ENCODE measurements around the gene BCAS3. TPM values are rescaled to one million over a fixed set of nuclear protein-coding genes. Genes with fewer than 3 reads are reported as not detected.

The BCAS3 gene
- total RNA-seq, result 10 to 100 TPM; 14.7 to 17.5 TPM
- long read RNA-seq, partial matches to known transcripts, result 5 of 9 reads
- long read RNA-seq, other reads (novel, unspliced or antisense), result 4 of 9 reads

DNA sequence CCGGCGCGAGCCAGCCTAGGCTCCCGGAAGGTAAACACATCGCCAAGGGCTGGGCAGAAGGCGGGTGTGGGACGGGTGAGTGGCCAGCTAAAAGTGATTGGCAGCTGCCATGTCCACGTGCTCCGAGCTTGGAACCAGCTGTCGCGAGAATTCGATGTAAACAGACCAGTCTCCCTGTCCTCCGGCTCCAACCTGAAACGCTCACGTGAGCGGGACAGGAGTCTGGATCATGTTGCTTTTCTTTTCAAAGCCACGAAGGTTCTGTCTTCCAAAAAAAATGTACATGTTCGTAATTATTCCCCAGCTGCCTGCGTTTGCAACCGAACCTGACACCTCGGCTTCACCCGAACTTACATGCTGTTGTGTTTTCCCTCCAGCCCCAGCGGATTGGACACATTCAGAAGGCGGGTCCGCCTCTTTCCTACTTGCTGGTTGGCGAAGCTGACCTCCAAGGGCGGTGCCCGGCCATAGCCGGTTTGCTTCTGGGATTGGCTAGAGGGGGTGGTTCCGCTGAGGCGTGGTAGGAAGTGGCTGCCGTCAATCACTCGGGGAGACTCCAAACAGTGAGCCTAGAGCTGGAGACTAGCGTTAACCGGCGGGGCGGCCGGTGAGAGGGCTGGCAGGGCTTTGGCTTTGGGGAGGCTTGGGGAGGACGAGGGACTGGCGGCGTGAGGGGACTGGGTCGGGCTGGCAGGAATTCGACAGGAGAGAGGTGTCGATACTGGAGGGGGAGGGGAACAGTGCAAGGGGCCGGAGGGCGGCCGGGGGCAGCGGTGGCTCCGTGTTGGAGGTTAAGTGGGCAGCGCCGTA is at the start of gene BCAS3:
TSS of gene BCAS3 (plus strand) at position 544 of the 810 bp plus-strand sequence.
- peak; percentile 98 to 99 for ATAC-seq
- peak; percentile 99 for DNase-seq
- intact Hi-C loops (cut with DNase I), result no loop called here

GRCh38 chr17:60628252-60628889 is 49.3 kb upstream of the BCAS3 start:
- ATAC-seq (no peak), DNase-seq (no peak)
- intact Hi-C loops (cut with DNase I), result no loop called here

GRCh38 chr17:60629120-60629519 is 48.5 kb upstream of the BCAS3 start:
- ATAC-seq (no peak), DNase-seq (no peak)
- intact Hi-C loops (cut with DNase I), result no loop called here

GRCh38 chr17:60630352-60630751 is 47.3 kb upstream of the BCAS3 start:
- intact Hi-C loops (cut with DNase I), result loop anchor here in 1 of 2 donors (10.0 kb wide), 1 partner anchor 56 kb away; no protein-coding TSS in a partner anchor
- no peak for ATAC-seq
- DNase-seq, result no peak

DNA sequence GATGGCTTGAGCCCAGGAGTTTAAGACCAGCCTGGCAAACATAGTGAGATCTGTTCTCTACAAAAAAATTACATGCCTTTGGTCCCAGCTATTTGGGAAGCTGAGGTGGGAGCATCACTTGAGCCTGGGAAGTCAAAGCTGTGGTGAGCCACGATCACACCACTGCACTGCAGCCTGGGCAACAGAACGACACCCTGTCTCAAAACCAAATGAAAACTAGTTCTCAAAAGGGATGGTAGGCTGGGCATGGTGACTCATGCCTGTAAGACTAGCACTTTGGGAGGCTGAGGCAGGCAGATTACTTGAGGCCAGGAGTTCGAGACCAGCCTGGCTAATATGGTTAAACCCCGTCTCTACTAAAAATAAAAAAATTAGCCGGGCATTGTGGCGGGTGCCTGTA is 46.5 kb upstream of the BCAS3 start:
- no peak for ATAC-seq
- DNase-seq, result no peak
- intact Hi-C loops (cut with DNase I), result loop anchor here in 1 of 2 donors (10.0 kb wide), 1 partner anchor 56 kb away; no protein-coding TSS in a partner anchor

DNA sequence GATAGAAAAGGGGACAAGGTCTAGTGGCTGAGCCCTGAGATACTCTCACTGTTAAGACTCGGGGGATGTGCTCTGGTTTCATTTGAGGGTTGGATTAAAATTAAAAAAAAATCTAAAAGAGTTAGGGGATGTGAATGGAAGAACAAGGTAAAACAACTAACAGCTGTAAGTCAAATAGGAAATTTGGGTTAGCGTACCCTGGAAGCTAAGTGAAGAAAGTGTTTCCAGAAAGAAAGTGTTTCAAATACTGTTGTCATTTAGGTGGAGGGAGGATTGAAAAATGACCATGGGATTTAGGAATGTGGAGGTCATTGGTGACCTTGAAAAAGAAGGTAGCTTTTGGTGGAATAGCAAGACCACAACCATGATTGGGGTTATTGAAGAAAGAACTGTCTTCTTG is 40.0 kb upstream of the BCAS3 start:
- intact Hi-C loops (cut with DNase I), result loop anchor here (5.0 to 10.0 kb wide), 3 partner anchors 63 to 110 kb away; partner anchors contain the start of gene APPBP2 (in 1 of the 2)

GRCh38 chr17:60639019-60639330 is 38.7 kb upstream of the BCAS3 start:
- DNase-seq, result no peak
- intact Hi-C loops (cut with DNase I), result loop anchor here (5.0 to 10.0 kb wide), 3 partner anchors 64 to 112 kb away; partner anchors contain the start of gene APPBP2 (in 1 of the 2)
- no peak for ATAC-seq

More for the DNA sequence above, 40.0 kb upstream of the BCAS3 start:
- no peak for DNase-seq
- no peak for ATAC-seq

DNA sequence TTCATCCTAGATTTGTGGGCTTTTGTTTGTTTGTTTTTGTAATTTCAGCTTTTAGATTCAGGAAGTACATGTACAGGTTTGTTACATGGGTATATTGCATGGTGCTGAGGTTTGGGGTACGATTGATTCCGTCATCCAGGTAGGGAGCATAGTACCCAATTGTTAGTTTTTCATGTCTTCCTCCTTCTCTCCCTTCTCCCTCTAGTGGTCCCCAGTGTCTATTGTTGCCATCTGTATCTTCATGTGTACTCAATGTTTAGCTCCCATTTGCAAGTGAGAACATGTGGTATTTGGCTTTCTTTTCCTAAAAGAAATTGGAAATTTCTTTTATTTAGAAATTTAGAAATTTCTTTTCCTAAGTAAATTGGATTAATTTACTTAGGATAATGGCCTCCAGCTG is 37.1 kb upstream of the BCAS3 start:
- ATAC-seq (no peak), DNase-seq (no peak)
- intact Hi-C loops (cut with DNase I), result loop anchor here in 1 of 2 donors (5.0 kb wide), 1 partner anchor 38 kb away; the partner anchor contains the start of gene PPM1D

DNA sequence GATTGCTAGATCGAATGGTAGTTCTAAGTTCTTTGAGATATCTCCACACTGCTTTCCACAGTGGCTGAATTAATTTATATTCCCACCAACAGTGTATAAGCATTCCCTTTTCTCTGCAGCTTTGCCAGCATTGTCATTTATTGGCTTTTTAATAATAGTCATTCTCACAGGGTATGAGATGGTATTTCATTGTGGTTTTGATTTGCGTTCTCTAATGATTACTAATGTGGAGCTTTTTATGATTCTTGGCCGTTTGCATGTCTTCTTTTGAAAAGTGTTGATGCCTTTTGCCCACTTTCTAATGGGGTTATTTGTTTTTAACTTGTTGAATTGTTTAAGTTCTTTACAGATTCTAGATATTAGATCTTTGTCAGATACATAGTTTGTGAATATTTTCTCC is 36.5 kb upstream of the BCAS3 start:
- no peak for DNase-seq
- intact Hi-C loops (cut with DNase I), result loop anchor here in 1 of 2 donors (5.0 kb wide), 1 partner anchor 39 kb away; the partner anchor contains the start of gene PPM1D
- ATAC-seq, result no peak

DNA sequence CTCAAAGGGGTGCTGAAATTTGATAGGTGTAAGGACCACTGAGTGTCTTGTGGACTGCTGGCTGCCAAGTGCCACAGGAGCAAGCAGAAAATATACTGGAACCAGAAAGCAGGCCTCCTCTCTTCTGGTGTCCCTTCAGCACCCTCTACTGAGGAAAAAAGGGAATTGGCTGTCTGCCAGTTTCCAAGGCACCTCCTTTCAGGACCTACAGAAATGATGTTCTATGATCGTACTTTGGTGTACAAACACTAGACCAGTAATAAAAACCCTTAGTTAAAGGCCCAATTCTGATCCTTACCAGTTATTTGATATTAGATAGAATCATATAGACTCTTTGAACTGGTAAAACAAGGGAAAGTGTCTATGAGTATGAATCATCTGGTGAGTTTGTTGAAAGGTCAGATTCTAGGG is 35.8 kb upstream of the BCAS3 start:
- peak; percentile 76 to 78 for ATAC-seq
- intact Hi-C loops (cut with DNase I), result loop anchor here in 1 of 2 donors (5.0 kb wide), 1 partner anchor 40 kb away; the partner anchor contains the start of gene PPM1D
- DNase-seq, result peak; percentile 44

GRCh38 chr17:60645918-60646523 is 31.6 kb upstream of the BCAS3 start:
- no peak for DNase-seq
- no peak for ATAC-seq
- intact Hi-C loops (cut with DNase I), result no loop called here

- ATAC-seq, result no peak
- intact Hi-C loops (cut with DNase I), result no loop called here
Observed at GRCh38 chr17:60646701-60647100, 30.9 kb upstream of the BCAS3 start.

GRCh38 chr17:60647705-60648104 is 29.9 kb upstream of the BCAS3 start:
- intact Hi-C loops (cut with DNase I), result no loop called here

More at GRCh38 chr17:60646701-60647100, 30.9 kb upstream of the BCAS3 start:
- DNase-seq, result no peak

DNA sequence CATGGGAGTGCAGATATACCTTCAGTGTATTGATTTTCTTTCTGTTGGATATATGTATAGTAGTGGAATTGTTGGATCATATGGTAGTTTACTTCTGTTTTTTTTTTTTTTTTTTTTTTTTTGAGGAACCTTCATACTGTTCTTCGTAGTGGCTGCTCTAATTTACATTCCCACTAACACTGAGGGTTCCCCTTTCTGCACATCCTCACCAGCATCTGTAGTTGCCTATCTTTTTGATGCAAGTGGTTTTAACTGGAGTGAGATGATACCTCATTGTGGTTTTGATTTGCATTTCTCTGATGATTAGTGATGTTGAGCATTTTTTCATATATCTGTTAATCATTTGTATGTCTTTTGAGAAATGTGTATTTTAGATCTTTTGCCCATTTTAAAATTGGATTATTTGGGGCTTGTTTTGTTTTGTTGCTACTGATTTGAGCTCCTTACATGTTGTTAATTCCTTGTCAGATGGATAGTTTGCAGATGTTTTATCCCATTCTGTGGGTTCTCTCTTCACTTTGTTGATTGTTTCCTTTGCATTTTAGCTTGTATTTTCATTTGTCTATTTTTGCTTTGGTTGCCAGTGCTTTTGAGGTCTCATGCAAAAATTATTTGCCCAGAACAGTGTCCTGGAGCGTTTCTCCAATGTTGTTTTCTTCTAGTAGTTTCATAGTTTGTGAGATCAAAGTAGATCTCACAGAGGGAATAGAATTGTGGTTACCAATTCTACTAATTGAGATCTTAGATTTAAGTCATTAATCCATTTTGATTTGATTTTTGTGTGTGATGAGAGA is 25.0 kb upstream of the BCAS3 start:
- ATAC-seq (no peak), DNase-seq (no peak)
- intact Hi-C loops (cut with DNase I), result no loop called here

More at GRCh38 chr17:60647705-60648104, 29.9 kb upstream of the BCAS3 start:
- ATAC-seq (no peak), DNase-seq (no peak)

- ATAC-seq (no peak), DNase-seq (no peak)
- intact Hi-C loops (cut with DNase I), result no loop called here
Observed at GRCh38 chr17:60653569-60653968, 24.1 kb upstream of the BCAS3 start.

DNA sequence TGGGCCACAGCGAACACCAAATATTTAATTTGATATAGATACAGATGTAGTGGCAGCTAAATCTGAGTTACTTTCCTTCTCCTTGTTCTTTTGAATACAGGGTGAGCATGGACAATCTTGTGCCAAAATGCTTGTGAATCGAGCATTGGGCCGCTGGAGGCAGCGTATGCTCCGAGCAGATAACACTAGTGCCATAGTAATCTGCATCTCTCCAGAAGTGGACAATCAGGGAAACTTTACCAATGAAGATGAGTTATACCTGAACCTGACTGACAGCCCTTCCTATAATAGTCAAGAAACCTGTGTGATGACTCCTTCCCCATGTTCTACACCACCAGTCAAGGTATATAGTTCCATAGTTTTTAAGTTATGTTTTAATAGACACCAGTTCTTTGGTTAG is 21.2 kb upstream of the BCAS3 start:
- ATAC-seq, result no peak
- intact Hi-C loops (cut with DNase I), result no loop called here
- no peak for DNase-seq

DNA sequence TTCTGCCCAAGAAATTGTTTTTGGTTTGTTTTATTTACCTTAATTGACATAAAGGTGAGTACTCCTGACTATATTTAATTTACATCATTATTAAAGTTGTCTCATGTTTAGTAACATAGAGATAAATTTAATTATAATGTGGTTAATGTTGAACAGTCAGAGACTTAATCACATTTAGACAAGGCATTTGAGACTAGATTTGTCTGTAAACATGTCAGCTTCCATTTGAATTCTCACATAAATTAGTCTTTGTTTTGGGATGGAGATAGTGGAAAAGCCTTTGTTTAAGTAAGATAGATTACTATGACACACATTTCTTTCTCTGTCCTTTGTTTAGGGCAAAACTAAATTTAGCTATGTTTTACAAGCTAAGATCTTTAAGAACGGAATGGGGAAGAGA is 18.5 kb upstream of the BCAS3 start:
- DNase-seq, result no peak
- intact Hi-C loops (cut with DNase I), result no loop called here
- ATAC-seq, result no peak

DNA sequence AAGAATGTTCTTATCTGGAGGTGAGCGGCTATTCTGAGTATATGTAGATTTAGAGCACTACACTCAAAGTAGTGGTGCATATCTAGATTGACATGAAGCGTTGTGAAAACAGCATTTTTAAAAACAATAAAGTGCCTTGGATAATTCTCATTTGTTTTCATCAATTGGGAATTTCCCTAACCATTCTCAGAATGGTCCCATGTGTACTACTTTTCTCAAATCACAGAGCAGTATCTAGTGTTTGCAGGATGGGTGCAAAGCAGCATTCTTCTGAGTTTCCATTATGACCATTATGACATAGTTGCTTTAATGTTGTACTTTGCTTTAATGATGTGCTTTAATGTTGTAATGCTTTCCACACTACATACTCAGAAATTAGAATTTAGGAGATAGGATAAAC is 16.2 kb upstream of the BCAS3 start:
- intact Hi-C loops (cut with DNase I), result no loop called here
- DNase-seq (no peak), ATAC-seq (no peak)

DNA sequence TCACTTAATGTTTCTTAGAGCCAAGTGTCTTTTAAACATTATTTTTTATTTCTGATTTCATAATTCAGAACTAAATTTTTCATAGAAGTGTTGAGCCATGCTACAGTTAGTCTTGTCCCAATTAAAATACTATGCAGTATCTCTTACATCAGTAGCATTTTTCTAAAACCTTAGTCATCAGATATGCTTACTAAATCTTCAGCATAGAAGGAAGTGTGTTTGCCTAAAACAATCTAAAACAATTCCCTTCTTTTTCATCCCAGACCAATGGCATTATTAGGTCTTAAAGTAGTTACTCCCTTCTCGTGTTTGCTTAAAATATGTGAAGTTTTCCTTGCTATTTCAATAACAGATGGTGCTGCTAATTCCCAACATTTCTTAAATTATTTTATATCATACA is 13.6 kb upstream of the BCAS3 start:
- DNase-seq, result no peak
- no peak for ATAC-seq
- intact Hi-C loops (cut with DNase I), result no loop called here
